Head of caudate nucleus (tissue), 42 donors: ENCODE data around the gene ATL1.
A peak's percentile ranks its signal among the peaks of the same experiment; 100 is the strongest.

Experiments
- DNase-seq, 42 donors: peaks; one replicate each; pipeline versions ENCODE4 v3.0.0 to v3.0.0-alpha.2; 2020 to 2021; ENCODE audit warnings: mixed read lengths in 7 of 42
- intact Hi-C: fragments of 100-400 bp; cut with DNase I; formaldehyde crosslinking; loops from one replicate; pipeline ENCODE4 v1.15.0; 2022

ATL1 gene

DNA sequence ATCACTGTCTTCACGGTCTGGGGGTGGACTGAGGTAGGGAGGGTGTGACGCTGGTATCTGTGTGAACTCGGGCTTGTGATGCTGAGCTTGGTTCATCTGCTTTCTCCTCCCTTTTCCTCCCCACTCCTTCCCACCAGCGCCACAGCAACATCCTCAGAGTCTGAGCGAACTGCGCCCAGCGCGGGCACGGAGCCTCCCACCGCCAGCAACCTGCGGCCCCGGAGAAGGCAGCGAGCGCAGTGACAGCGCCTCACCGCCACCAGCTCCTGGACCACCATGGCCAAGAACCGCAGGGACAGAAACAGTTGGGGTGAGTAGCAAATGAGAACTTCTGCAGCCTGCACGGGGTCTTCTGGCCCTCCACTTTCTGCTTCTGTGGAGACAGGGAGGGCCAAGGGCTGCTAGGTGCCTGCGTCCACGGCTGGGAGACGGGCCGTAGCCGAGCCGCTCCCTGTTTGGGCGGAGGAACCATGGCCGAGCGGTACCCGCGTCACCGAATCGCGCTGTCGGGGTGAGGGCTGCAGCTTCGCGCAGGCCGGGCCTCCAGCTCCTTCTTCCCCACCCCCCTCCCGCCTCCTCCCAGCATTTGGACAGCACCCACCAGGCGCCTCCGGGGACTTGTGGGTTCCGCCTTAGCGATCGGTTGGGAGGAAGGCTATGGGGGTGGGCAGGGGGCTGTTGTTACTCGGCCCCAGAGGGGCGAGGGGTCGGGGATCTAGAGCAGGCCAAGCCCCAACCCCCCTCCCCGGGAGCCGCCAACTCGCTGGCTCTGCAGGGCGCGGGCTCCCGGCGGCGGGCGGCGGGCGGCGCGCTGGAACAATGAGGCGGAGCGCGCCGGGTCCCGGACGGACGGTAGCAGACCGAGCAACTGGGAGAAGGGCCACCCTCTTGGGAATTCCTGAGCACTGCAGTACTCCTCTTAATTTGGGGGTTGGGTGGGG is at the start of gene ATL1:
Gene ATL1, plus strand, starts transcription at position 156 of the 941 bp plus-strand sequence. Its CDS starts 121 bp downstream, at position 277.
- intact Hi-C loops = loop anchor here (10.0 kb wide), 1 partner anchor 55 kb away; no protein-coding TSS in a partner anchor
- DNase-seq = peak; percentile 56 to 93 (median 83)

DNA sequence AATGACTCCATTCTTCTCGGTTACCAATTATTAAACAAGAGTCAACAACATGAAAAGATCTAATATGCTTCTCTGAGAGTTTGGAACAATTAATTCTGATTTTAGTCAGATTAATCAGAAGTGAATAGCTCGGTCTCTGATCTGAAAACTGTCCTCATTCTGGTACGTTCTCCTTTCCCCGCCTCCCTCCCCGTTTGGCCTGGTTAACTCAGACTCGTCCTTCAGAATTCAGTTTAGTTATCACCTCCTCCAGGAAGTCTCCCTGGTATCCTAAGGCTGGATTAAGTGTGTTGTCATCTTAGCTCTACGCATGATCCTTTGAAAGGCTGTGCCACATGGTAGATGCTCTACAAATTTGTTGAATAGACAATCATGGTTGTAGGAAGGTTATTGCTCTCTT is 49.8 kb upstream of the ATL1 start:
- intact Hi-C loops = no loop called here
- peak in 3 of 42 donors; percentile 15 to 62 (median 30) for DNase-seq

DNA sequence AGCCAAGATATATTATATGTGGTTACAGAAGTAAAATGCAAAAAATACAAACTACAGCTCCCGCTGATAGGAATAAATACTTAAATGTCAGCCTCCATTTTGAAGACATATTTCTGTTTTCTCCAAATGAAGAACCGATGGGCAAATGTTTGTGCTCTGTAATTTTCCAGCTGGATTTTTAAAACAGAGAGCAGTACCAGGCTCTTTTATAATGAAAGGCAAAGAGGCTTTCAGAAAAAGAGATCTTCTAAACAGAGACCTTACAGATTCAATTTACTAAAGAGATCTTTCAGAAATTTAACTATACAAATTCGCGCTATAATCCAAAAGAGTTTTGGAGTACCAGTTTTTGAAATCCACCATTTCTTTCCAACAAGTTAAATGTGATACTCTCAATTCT is 47.5 kb upstream of the ATL1 start:
- no peak for DNase-seq
- intact Hi-C loops = no loop called here

DNA sequence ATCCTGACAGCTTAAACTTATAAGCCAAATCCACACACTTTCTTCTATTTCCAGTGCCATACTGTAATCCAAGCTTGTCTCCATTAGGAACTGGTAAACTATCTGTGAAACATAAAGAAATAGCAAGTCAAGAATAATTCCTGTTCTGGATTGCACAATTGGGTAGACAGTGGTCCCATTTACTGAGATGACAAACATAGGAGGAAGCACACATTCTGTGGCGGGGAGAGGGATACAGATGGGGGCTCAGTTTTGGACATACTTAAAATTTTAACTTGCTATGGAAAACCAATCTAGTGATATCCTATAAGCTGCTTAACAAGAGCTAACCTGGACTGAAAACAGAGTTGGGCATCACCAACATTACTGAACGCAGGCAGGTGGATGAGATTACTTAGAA is 43.9 kb upstream of the ATL1 start:
- DNase-seq = no peak
- intact Hi-C loops = no loop called here

DNA sequence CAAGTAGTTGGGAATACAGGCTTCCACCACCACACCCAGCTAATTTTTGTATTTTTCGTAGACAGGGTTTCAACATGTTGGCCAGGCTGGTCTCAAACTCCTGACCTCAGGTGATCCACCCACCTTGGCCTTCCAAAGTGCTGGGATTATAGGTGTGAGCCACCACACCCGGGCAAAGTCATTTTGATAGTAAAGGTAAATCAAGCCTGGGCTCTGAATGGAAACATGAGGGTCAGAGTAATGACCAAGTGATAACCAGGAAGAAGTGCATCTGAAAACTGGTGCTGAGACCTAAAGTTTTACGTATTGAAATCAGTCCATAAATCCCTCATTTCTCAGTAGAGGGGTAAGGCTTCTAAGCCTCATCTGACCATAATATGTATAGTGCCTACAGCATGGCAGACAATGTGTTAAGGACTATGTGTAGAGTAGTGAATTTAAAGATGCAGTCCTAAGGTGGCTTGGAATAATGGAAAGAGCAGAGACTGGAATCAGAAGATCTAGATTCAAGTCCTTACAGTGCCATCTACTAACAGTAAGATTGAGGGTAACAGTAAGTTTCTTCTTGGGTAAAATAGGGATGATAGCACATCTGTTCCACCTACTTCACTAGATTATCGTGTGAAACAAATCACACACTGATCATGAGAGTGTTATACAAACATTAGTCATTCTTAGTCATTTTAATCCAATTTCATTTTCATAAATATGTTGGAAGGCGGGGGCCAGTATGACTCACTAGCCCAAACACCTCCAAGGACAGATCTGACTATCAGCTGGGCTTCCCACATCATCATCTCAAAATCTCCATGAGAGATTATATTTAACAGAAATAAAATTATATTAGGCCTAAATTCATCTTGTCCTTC is 38.8 kb upstream of the ATL1 start:
- peak in 1 of 42 donors; percentile 22 for DNase-seq
- intact Hi-C loops = loop anchor here (10.0 kb wide), 1 partner anchor 116 kb away; no protein-coding TSS in a partner anchor

DNA sequence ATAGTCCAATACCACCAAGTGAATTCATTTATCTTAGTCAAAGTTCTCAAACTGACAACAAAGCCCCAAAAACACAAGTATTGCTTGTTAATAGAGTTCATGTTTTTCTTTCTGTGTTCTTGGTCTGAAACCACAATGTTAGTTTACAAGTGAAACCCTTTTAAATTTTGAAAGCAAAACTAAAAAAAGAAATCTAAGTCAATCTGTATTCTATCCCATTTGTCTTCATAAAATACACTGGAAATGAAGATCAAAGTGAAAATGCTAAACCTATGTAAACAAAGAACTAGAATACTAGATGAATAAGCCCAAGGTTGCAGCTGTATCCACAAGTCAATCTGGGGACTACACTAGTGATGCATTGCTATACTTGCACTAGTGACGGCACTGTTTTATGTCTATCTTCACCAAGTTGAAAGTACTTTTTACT is 38.0 kb upstream of the ATL1 start:
- DNase-seq = no peak
- intact Hi-C loops = loop anchor here (10.0 kb wide), 1 partner anchor 117 kb away; no protein-coding TSS in a partner anchor

DNA sequence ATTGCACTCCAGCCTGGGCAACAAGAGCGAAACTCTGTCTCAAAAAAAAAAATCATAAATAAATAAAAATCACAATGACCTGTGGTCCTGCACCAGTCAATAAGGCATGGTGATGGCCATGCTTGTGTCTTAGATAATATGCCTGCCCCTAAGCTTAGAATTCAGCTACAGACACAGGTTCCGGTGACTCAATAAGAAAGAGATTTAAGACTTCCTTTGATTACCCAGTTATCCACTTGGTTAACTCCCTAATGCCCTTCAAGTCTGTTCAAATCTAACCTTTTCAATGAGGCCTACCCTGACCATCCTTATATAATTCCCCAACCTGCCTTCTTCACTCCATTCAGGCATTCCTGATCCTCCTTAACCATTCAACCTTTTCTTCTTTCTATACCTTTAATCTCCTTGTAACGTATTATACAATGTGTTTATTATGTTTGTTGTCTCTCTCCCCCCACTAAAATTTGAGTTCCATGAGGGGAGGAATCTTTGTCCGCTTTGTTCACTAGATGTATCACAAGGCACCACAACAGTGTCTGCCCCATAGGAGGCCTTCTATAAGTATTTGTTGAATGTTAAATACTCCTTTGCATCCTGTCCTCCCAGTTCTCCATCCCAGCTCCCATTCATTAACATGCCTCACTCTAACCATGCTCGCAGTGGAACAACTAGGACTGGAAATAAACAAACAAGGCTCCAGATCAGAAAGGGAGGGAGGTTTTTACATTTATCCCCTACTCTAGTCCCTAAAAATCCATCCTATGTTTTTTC is 36.5 kb upstream of the ATL1 start:
- no peak for DNase-seq
- intact Hi-C loops = loop anchor here (10.0 kb wide), 1 partner anchor 119 kb away; no protein-coding TSS in a partner anchor

DNA sequence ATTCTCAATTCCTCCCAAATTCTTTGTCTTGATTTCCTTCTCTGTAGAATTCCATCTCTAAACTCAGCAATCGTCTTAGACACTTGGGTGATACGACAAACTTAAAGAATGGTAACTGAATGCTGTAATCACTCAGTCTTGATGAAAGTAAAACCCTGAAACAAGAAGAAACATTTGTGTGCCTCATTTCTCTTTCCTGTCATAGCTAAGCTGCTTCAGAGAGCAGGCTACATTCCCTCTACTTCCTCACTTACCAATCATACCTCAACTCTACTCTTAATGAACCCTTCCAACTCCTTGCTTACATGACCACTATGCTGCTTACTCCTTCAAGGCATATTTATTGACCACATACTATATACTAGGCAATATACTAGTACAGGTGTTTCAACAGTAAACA is 35.9 kb upstream of the ATL1 start:
- intact Hi-C loops = loop anchor here (10.0 kb wide), 1 partner anchor 119 kb away; no protein-coding TSS in a partner anchor
- no peak for DNase-seq

DNA sequence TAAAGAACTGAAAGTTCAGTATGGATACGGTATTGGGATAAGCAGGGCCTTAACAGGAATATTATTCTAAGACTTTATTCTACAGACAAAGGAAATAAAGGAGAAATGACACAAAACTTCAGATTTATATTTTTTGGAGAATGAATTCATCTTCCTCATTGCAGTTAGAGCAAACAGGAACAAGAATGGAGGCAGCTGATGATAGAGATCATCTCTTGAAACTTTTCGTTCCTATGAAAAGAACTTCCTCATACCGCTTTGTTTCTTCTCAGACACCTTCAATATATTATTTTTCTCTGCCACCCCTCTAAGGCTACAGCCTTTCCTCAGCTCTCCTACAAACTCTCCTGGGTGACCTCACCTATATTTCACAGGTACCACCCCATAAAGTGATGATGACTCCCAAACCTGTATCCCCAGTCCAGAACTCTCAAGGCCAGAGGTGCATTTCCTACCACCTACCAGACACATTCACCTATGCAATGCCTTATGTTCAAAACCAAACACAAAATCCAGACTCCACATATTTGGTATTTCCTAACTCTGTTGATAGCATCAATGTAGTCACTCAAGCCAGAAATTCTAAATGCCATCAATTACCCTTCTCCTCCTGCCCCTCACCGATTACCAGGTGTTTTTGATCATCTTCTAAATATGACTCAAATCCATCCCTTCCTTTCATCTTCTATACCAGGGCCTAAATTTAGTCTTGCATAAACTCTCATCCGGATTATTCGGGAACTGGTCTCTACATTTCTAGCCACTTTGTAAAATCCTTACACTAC is 35.0 kb upstream of the ATL1 start:
- intact Hi-C loops = loop anchor here (10.0 kb wide), 1 partner anchor 120 kb away; no protein-coding TSS in a partner anchor
- no peak for DNase-seq

DNA sequence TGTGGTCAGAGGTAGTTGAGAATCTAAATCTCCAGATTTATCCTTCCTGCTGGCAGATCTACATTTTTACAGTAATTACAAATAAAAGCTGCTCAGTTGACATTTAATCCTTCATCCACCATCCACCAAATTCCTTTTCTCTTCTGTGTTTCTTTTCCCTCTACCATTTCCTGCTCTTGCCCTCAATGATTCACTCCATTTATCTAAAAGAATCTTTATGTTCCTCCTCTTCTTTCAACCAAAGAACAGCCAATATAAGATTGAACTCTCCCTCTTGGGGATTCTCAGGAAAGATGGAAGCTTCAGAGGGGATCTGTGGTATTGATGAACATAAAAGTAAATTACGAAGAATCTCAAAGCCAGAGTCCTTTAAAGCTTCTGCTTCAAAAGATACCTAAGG is 31.9 kb upstream of the ATL1 start:
- no peak for DNase-seq
- intact Hi-C loops = loop anchor here (10.0 kb wide), 1 partner anchor 123 kb away; no protein-coding TSS in a partner anchor

DNA sequence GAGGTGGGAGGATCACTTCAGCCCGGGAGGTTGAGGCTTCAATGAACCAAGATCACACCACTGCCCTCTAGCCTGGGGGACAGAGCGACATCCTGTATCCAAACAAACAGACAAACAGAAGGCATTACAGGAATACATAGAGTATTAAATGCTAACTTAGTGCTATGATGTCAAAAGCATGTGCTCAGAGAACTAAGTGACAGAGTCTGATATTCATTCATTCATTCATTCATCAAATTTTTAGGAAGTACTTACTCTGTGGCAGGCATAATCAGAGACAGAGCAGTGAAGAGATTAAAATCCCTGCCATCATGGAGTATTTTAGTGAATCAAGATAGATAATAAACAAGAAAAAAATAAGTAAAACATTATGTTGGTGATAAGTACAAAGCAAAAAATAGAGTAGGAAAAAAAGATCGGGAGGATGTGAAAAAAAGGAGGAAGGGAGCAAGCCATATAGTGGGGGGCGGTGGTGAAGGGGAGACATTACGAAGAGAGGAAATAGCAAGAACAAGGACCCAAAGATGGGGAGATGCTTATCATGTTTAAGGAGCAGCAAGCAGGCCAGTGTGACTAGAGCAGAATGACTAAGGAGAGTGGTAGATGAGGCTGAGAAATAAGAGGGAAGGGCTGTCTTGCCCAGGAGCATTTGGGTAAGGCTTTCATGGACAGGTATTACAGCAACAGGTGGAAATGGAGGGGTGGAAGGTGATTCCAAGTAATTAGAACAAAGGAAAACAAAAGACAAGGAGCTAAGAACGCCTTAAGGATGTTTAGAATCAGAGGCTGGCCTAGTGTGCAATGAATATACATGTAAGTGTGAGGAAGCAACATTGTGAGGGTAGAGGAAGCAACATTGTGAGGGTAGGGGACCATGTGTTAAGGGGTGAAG is 30.4 kb upstream of the ATL1 start:
- intact Hi-C loops = loop anchor here (5.0 to 10.0 kb wide), 3 partner anchors 125 to 415 kb away; partner anchors contain the start of gene VCPKMT
- no peak for DNase-seq

DNA sequence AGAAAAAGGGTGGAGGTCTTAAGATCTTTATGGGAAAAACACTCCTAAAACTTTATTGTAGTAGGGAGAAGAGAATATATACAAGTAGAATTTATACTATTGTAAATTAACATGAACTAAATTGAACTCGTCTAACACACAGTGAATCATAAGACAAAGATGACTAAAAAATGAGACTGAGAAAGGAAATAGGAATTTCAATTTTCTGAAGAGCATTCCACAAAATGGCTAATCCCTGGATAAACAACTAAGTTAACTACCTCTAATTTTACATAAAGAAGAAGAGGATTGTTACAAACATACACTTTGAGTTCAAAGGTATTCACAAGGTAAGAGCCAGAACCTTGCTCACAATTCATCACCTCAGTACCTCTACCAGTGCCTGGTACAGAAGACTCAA is 29.6 kb upstream of the ATL1 start:
- no peak for DNase-seq
- intact Hi-C loops = loop anchor here (5.0 to 10.0 kb wide), 2 partner anchors 188 to 416 kb away; partner anchors contain the start of gene VCPKMT

DNA sequence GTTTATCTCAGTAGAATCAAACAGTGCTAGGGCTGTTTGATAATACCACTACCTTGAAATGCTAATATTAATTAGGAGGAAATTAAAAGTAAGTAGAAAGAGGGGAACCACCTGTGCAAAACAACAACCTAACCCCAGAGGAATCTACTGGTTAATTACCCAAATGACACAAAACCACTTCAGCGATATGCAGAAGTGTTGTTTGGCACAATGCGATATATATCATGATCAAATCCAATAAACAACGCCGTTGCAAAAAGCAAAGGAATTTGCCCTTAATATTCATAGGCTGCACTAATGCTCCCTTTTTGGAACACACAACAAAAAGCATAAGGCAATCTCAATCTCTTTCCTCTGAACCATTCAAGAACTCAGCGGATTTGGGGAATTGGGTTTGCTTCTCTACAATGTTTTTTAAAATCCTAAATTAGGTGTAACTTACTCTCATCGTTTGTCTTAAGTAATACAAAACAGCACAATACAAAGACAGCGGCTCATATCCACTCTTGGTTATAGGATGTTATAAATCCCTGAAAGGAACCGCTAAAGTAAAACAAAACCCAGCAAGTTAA is 29.1 kb upstream of the ATL1 start:
- DNase-seq = no peak
- intact Hi-C loops = loop anchor here (5.0 to 10.0 kb wide), 2 partner anchors 189 to 416 kb away; partner anchors contain the start of gene VCPKMT

DNA sequence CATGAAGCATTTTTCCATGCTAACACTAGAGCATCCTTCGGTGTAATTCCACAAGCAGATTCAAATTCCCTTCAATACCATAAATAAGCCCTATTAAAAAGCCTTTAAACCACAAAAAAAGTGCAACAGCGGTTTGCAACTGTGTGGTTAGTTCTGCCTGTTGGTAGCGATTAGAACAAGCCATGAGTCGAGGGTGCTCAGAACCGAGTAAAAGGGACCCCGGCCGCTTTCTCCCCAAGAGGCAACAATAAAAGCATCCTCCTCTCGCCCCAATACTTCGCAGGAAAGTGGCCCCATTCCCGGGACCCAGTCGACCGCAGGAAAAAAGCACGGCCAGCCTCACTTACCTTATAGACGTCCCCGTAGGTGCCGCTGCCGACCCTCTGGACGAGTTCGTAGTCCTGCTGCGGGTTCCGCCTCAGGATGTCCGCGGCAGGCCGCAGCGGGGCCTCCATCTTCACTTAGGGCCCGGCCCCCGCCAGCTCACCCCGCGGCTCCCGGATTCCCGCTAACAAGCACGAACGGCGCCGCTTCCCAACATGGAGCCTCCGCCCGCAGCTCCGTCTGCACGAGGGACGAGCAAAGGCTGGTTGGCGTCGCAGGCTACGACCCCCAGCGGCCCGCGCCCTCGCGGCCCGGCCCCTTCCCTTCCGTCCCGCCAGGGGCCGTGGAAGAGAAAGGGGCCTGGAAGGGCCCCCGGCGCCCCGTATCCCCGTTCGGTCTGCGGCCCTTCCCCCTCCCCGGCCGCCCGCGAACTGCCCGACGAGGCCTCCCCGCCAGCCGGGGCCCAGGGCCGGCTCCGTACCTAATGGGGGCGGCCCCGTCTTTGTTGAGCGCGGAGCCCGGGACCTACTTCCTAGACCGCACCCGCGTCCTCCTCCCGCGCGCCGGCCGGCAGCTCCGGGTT is 28.1 kb upstream of the ATL1 start:
- intact Hi-C loops = loop anchor here (2.0 to 10.0 kb wide), 3 partner anchors 190 to 417 kb away; partner anchors contain the start of gene VCPKMT
- peak in 41 of 42 donors; percentile 7 to 81 (median 59) for DNase-seq
